ENCODE data around the gene ABLIM3. TPM values are rescaled to one million over a fixed set of nuclear protein-coding genes. Genes with fewer than 3 reads are reported as not detected.

Gene ABLIM3
- total RNA-seq, 2 experiments from 2014 or later, result not detected

- no peaks in the 10 kb centered on the region for H3K9me3 ChIP-seq (ENCODE audit: control insufficient read depth in 1 of 2, insufficient read depth in 1 of 2, low read length in 2 of 2)
- no peaks in the 10 kb centered on the region for H3K36me3 Mint-ChIP-seq (ENCODE audit: low read depth)
- H3K27ac Mint-ChIP-seq, result no peak overlapping the region
- no peak overlapping the region for H3K4me3 ChIP-seq (ENCODE audit: low read length)
- H3K36me3 ChIP-seq (ENCODE audit: insufficient read depth, low read length), result no peaks in the 10 kb centered on the region
- intact Hi-C loops (cut with DNase I, micrococcal nuclease), result no loop called here
- ATAC-seq (ENCODE audit: poor library complexity) (no peak), DNase-seq (no peak)
- POLR2A ChIA-PET, result no interaction called here
- H3K4me3 Mint-ChIP-seq, result no peak overlapping the region
- H3K27me3 Mint-ChIP-seq, result no peaks in the 10 kb centered on the region
- H3K4me1 ChIP-seq (ENCODE audit: insufficient read depth, low read length), result no peaks in the 10 kb centered on the region
- H3K4me1 Mint-ChIP-seq (ENCODE audit: low read depth), result no peaks in the 10 kb centered on the region
- no peak overlapping the region for H3K27ac ChIP-seq (ENCODE audit: low read depth in 1 of 2, low read length in 2 of 2)
- CTCF ChIA-PET, result no interaction called here
- no peak for TF ChIP-seq CTCF (IDR thresholded peaks at IDR 0.05)
- H3K9me3 Mint-ChIP-seq, result no peaks in the 10 kb centered on the region
- H3K27me3 ChIP-seq (ENCODE audit: control insufficient read depth in 1 of 2, insufficient read depth in 2 of 2, low read length in 2 of 2), result no peaks in the 10 kb centered on the region
Observed at GRCh38 chr5:149285153-149285552, 143.9 kb downstream of the ABLIM3 start.

- no peaks in the 10 kb centered on the region for H3K9me3 Mint-ChIP-seq
- Histone ChIP-seq H3K4me3 (ENCODE audit: low read length) (no peak overlapping the region), H3K27ac (ENCODE audit: low read depth in 1 of 2, low read length in 2 of 2) (no peak overlapping the region), H3K9me3 (ENCODE audit: control insufficient read depth in 1 of 2, insufficient read depth in 1 of 2, low read length in 2 of 2) (no peaks in the 10 kb centered on the region), H3K27me3 (ENCODE audit: control insufficient read depth in 1 of 2, insufficient read depth in 2 of 2, low read length in 2 of 2) (no peaks in the 10 kb centered on the region), H3K36me3 (ENCODE audit: insufficient read depth, low read length) (no peaks in the 10 kb centered on the region), H3K4me1 (ENCODE audit: insufficient read depth, low read length) (no peaks in the 10 kb centered on the region)
- no peak for ATAC-seq (ENCODE audit: poor library complexity)
- H3K36me3 Mint-ChIP-seq (ENCODE audit: low read depth), result no peaks in the 10 kb centered on the region
- no peak overlapping the region for H3K4me3 Mint-ChIP-seq
- DNase-seq, result no peak
- no peak overlapping the region for H3K27ac Mint-ChIP-seq
- TF ChIP-seq CTCF (IDR thresholded peaks at IDR 0.05), result no peak
- H3K4me1 Mint-ChIP-seq (ENCODE audit: low read depth), result no peaks in the 10 kb centered on the region
- H3K27me3 Mint-ChIP-seq, result no peaks in the 10 kb centered on the region
- ChIA-PET POLR2A (no interaction called here), CTCF (no interaction called here)
- intact Hi-C loops (cut with DNase I, micrococcal nuclease), result no loop called here
Observed at GRCh38 chr5:149288436-149288835, 147.1 kb downstream of the ABLIM3 start.

GRCh38 chr5:149289301-149289700 lies 148.0 kb downstream of the ABLIM3 start:
- H3K27me3 ChIP-seq (ENCODE audit: control insufficient read depth in 1 of 2, insufficient read depth in 2 of 2, low read length in 2 of 2), result no peaks in the 10 kb centered on the region
- H3K4me1 ChIP-seq (ENCODE audit: insufficient read depth, low read length), result no peaks in the 10 kb centered on the region
- ATAC-seq (ENCODE audit: poor library complexity), result no peak
- no peaks in the 10 kb centered on the region for H3K36me3 ChIP-seq (ENCODE audit: insufficient read depth, low read length)
- TF ChIP-seq CTCF (IDR thresholded peaks at IDR 0.05), result no peak
- Mint-ChIP-seq H3K36me3 (ENCODE audit: low read depth) (no peaks in the 10 kb centered on the region), H3K4me3 (no peak overlapping the region), H3K9me3 (no peaks in the 10 kb centered on the region), H3K27ac (no peak overlapping the region), H3K4me1 (ENCODE audit: low read depth) (peaks cover 4% of the 10 kb centered on the region), H3K27me3 (no peaks in the 10 kb centered on the region)
- ChIA-PET CTCF (no interaction called here), POLR2A (no interaction called here)
- no peak for DNase-seq
- no peaks in the 10 kb centered on the region for H3K9me3 ChIP-seq (ENCODE audit: control insufficient read depth in 1 of 2, insufficient read depth in 1 of 2, low read length in 2 of 2)
- no peak overlapping the region for H3K27ac ChIP-seq (ENCODE audit: low read depth in 1 of 2, low read length in 2 of 2)
- intact Hi-C loops (cut with DNase I, micrococcal nuclease), result no loop called here
- no peak overlapping the region for H3K4me3 ChIP-seq (ENCODE audit: low read length)

Measured in CD4-positive, alpha-beta T cell (primary cell).